ENCODE data around the gene BLID.

Gene BLID

DNA sequence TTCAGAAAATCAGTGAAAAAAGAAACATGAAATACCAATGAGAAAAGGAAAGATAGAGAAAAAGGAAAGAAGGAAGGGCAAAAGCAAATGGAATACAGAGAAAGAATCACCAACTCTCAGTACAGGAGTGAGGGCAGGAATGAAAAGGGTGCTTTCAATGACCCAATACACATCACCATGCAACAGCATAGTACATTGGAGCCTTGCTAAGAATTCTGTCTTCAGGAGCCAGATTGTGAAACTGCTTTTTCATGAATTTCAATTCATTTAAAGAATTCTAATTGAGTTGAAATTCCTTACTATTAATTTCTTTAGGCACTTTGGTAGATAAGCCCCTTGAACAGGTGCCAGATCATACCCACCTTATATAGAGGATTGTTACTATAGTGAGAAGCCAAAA, 34.9 kb downstream of the BLID start:
- no peak for DNase-seq (ENCODE audit: low spot score)

DNA sequence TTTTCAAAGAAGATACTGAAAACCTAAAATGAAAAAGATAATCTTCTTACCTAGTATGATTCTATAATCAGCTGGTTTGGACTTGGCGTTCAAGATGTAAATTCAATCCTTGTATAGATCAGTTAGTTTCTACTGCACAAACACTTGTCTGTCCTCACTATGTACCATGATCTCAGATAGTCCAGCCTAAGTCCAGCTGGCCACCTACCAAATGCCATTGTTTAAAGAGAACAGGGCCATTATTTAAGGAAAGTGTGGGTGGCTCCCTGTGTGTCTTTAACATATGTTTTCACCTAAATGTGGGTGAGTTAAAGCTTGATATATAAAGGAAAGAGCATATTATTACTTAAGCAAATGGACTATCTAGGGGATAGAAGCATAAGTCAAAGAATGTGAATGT, 38.6 kb downstream of the BLID start:
- peak; percentile 91 for DNase-seq (ENCODE audit: low spot score)

DNA sequence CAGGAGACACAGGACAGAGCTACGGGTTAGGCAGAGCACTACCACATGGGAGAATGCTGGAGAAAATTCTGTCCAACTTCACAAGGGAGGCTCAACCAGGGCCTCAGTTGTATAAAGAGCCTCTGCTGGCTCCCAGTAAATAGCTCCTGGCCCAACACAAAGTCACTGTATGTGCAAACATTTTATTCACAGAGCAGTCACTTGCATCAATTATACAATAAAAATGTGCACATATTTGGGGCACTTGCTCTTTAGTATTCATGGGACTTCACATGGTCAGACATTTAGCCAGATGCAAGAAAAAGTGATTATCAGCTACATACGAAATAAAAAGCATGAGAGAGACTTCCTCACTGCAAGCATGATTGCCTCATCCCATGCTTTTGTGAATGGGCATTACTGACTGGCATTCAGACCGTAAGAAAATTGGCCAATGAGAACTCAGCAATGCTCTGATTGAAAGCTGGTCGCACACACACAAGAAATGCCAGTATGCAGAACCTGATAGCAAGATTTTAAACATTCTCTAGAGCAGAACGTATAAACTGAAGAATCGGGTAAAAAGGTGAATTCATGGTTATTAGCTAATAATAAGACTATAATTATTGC, 39.4 kb downstream of the BLID start:
- DNase-seq (ENCODE audit: low spot score) = peak; percentile 82

DNA sequence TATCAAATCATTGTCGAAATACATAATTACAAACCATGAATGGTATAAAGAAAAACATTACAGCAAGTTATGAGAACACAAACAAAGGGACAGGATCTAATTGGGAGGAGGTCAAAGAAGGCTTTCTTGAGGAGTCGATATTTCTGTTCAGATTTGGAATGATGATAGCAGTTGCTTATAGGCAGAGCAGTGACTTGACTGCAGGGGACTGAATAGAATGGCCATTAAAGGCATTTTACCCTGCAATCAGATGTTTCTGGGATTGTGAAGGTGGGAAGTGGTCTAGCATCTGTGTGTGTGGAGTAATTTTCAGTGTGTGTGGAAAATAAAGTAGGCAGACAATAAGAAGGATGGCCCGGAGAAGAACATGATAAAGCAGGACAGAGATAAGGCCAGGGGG, 41.0 kb downstream of the BLID start:
- DNase-seq (ENCODE audit: low spot score) = no peak

GRCh38 chr11:122074022-122074421, 42.0 kb downstream of the BLID start:
- DNase-seq (ENCODE audit: low spot score) = no peak

DNA sequence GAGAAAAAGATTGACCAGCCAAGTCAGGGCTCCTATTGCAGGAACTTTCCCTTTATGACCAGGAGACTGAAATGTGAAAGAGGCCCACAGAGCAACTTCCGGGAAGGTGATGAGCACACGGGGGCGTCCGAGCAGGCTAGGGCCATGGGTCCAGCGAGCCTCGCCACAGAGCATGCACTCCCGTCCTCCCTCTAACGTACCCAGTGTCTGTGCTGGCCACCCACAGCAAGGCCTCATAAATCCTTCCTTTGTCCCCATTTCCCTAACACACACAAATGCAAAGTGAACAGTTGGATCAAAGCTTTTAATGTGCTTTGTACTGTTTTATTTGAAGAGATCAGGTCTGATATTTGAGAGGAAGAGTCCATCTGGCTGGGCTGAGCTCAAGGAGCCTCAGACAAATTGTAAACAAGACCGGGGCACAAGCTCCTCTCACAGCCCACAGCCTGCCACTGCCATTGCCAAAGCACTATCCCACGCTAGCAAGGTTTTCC, 44.3 kb downstream of the BLID start:
- peak; percentile 77 for DNase-seq (ENCODE audit: low spot score)

DNA sequence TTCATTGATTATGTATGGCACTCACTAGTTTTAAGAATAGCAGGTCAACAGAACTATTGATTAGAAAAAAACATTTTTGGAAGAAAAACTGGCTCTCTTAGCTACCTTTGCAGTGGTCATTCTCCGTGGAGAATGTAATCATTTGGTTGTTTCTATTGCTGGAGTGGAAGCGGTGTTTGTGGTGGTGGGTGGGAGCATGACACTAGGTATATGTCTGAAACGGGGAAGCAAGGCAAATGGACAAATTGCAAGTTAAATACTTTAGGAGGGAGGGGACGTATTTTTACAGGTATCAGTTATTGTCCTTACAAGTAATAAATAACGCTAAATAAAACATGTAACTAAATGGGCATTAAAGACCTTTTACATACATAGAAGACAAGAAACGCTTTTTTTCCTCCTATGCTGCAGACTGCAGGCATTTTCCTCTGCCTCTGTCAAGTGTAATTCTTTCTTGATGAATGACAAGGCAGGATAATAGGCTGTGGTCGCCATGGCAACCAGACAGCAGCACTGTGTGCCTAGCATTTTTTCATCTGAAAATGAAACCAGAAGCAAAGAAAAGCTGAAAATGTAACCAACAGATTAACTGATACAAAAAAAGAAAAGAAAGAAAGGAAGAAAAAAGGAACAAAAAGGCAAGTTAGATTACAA, 46.2 kb downstream of the BLID start:
- DNase-seq (ENCODE audit: low spot score) = peak; percentile 87

DNA sequence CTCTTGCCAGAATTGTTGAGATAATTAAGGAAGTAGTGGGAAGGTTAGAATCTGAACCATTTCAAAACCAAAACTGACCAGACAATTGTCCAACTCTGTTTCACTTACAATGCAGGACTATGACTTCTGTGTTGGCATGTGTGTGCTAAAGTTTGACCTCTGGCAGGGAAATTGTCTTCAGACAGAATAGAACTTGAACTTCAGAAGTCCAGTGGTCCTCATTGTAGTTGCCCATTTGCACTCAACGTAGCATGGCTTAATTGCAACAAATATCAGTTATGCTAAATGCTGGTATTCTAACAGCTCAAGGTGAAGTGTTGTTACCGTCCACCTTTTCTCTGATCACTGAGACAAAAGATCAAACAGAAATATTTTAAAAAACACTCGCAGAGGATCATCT, 47.2 kb downstream of the BLID start:
- no peak for DNase-seq (ENCODE audit: low spot score)

GRCh38 chr11:122068141-122068540, 47.9 kb downstream of the BLID start:
- no peak for DNase-seq (ENCODE audit: low spot score)
